Cardiac muscle cell (in vitro differentiated cells and primary cell): ENCODE data around the gene CDK8. TPM values are rescaled to one million over a fixed set of nuclear protein-coding genes. Genes with fewer than 3 reads are reported as not detected.
A peak's percentile ranks its signal among the peaks of the same experiment; 100 is the strongest.

Experiments
- DNase-seq, 2 donors: peaks; one replicate each; pipeline versions ENCODE4 v3.0.0 to v3.0.0-alpha.2; 2010 to 2017; ENCODE audit warnings: low read depth in 1 of 2, low spot score in 1 of 2
- H3K27ac ChIP-seq: fragments of 200-600 bp; sonication (generic); 2 replicates; pipeline ENCODE4 v1.5.1; 2016
- H3K27me3 ChIP-seq: fragments of 200-600 bp; sonication (generic); 2 replicates; pipeline ENCODE4 v1.6.0; 2016; ENCODE audit warnings: control low read depth
- H3K36me3 ChIP-seq: fragments of 200-600 bp; sonication (generic); 2 replicates; pipeline ENCODE4 v1.5.1; 2016; ENCODE audit warnings: control low read depth
- H3K4me1 ChIP-seq: fragments of 200-600 bp; sonication (generic); 2 replicates; pipeline ENCODE4 v1.8.1; 2017; ENCODE audit warnings: low read depth, mild to moderate bottlenecking, mixed run types
- H3K4me3 ChIP-seq: fragments of 200-600 bp; sonication (generic); 2 replicates; pipeline ENCODE4 v1.5.1; 2016; ENCODE audit warnings: mild to moderate bottlenecking
- H3K9me3 ChIP-seq: fragments of 200-600 bp; sonication (generic); 2 replicates; pipeline ENCODE4 v1.5.1; 2017; ENCODE audit warnings: low read depth, mild to moderate bottlenecking, control low read depth
- CTCF ChIP-seq: IDR thresholded peaks from 2 replicates; pipeline ENCODE4 v1.5.1; 2012; ENCODE audit warnings: low read depth, mild to moderate bottlenecking, low read length
- polyA plus RNA-seq: library from polyadenylated mRNA; unstranded; fragments of >200 nt; fragmentation: Nextera tagmentation; extraction: Ambion mirVana; gene quantifications from 2 replicates; pipeline ENCODE4 v1.2.1, GENCODE V29; 2016
- total RNA-seq: library from RNA; depleted of rRNA; stranded (reverse); fragments of >200 nt; gene quantifications from 2 replicates; pipeline ENCODE4 v1.2.3, GENCODE V29; 2016

The CDK8 gene
- total and polyA plus RNA-seq, 2 experiments from 2014 or later = 19.8 to 26.7 TPM

- no peaks in the 10 kb centered on the region for H3K27me3 ChIP-seq
- no peak for TF ChIP-seq CTCF
Measured at GRCh38 chr13:26343816-26344215, 89.9 kb downstream of the CDK8 start.

GRCh38 chr13:26344980-26345379 is 91.1 kb downstream of the CDK8 start:
- H3K4me3 ChIP-seq = no peak overlapping the region
- no peak for DNase-seq
- H3K9me3 ChIP-seq = no peaks in the 10 kb centered on the region
- no peaks in the 10 kb centered on the region for H3K4me1 ChIP-seq
- H3K27me3 ChIP-seq = no peaks in the 10 kb centered on the region
- no peak overlapping the region for H3K27ac ChIP-seq
- no peaks in the 10 kb centered on the region for H3K36me3 ChIP-seq
- TF ChIP-seq CTCF = no peak

More at GRCh38 chr13:26343816-26344215, 89.9 kb downstream of the CDK8 start:
- no peaks in the 10 kb centered on the region for H3K4me1 ChIP-seq
- no peak for DNase-seq
- H3K9me3 ChIP-seq = no peaks in the 10 kb centered on the region
- no peak overlapping the region for H3K4me3 ChIP-seq
- no peaks in the 10 kb centered on the region for H3K36me3 ChIP-seq
- H3K27ac ChIP-seq = no peak overlapping the region

GRCh38 chr13:26348966-26349365 is 95.0 kb downstream of the CDK8 start:
- no peak for TF ChIP-seq CTCF
- peaks cover 7% of the 10 kb centered on the region for H3K36me3 ChIP-seq

GRCh38 chr13:26362261-26362660 is 108.3 kb downstream of the CDK8 start:
- TF ChIP-seq CTCF = no peak
- Histone ChIP-seq H3K4me1 (no peaks in the 10 kb centered on the region), H3K27ac (no peak overlapping the region), H3K36me3 (no peaks in the 10 kb centered on the region), H3K4me3 (no peak overlapping the region), H3K9me3 (no peaks in the 10 kb centered on the region), H3K27me3 (no peaks in the 10 kb centered on the region)
- DNase-seq = no peak

More at GRCh38 chr13:26348966-26349365, 95.0 kb downstream of the CDK8 start:
- no peak overlapping the region for H3K4me3 ChIP-seq
- H3K27me3 ChIP-seq = no peaks in the 10 kb centered on the region
- DNase-seq = no peak
- H3K9me3 ChIP-seq = no peaks in the 10 kb centered on the region
- H3K4me1 ChIP-seq = no peaks in the 10 kb centered on the region
- H3K27ac ChIP-seq = no peak overlapping the region

GRCh38 chr13:26370553-26370952 is 116.6 kb downstream of the CDK8 start:
- H3K36me3 ChIP-seq = no peaks in the 10 kb centered on the region
- H3K9me3 ChIP-seq = no peaks in the 10 kb centered on the region
- TF ChIP-seq CTCF = no peak
- peak in 1 of 2 donors; percentile 1 for DNase-seq
- no peak overlapping the region for H3K4me3 ChIP-seq
- H3K27ac ChIP-seq = no peak overlapping the region
- H3K4me1 ChIP-seq = no peaks in the 10 kb centered on the region
- H3K27me3 ChIP-seq = no peaks in the 10 kb centered on the region

GRCh38 chr13:26372747-26373146 is 118.8 kb downstream of the CDK8 start:
- no peak overlapping the region for H3K4me3 ChIP-seq
- no peak for TF ChIP-seq CTCF
- H3K27me3 ChIP-seq = no peaks in the 10 kb centered on the region
- H3K36me3 ChIP-seq = no peaks in the 10 kb centered on the region
- H3K9me3 ChIP-seq = no peaks in the 10 kb centered on the region
- no peaks in the 10 kb centered on the region for H3K4me1 ChIP-seq
- DNase-seq = no peak
- H3K27ac ChIP-seq = no peak overlapping the region
